ENCODE results near the gene UCK2. TPM values are rescaled to one million over a fixed set of nuclear protein-coding genes. Genes with fewer than 3 reads are reported as not detected.

Gene UCK2
- total RNA-seq, 1 donor from 2014 or later, result 92.7 TPM

GRCh38 chr1:165893507-165893906 is 66.1 kb downstream of the UCK2 start:
- no peaks in the 10 kb centered on the region for H3K27me3 ChIP-seq (ENCODE audit: control insufficient read depth, insufficient read depth, low read length)
- DNase-seq (ENCODE audit: low read depth) (peak; percentile 26), FAIRE-seq (no peak)
- no peak overlapping the region for H3K4me3 ChIP-seq (ENCODE audit: low read depth, low read length)
- H3K36me3 ChIP-seq (ENCODE audit: control insufficient read depth, insufficient read depth, low read length), result peaks cover 15% of the 10 kb centered on the region
- TF ChIP-seq, protein P1, sequence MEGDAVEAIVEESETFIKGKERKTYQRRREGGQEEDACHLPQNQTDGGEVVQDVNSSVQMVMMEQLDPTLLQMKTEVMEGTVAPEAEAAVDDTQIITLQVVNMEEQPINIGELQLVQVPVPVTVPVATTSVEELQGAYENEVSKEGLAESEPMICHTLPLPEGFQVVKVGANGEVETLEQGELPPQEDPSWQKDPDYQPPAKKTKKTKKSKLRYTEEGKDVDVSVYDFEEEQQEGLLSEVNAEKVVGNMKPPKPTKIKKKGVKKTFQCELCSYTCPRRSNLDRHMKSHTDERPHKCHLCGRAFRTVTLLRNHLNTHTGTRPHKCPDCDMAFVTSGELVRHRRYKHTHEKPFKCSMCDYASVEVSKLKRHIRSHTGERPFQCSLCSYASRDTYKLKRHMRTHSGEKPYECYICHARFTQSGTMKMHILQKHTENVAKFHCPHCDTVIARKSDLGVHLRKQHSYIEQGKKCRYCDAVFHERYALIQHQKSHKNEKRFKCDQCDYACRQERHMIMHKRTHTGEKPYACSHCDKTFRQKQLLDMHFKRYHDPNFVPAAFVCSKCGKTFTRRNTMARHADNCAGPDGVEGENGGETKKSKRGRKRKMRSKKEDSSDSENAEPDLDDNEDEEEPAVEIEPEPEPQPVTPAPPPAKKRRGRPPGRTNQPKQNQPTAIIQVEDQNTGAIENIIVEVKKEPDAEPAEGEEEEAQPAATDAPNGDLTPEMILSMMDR (IDR thresholded peaks at IDR 0.05; ENCODE audit: insufficient read depth, low read length, severe bottlenecking), result no peak

- no peaks in the 10 kb centered on the region for H3K27me3 ChIP-seq (ENCODE audit: control insufficient read depth, insufficient read depth, low read length)
- TF ChIP-seq, protein P1 (IDR thresholded peaks at IDR 0.05; ENCODE audit: insufficient read depth, low read length, severe bottlenecking), result no peak
- FAIRE-seq (no peak), DNase-seq (ENCODE audit: low read depth) (no peak)
- H3K36me3 ChIP-seq (ENCODE audit: control insufficient read depth, insufficient read depth, low read length), result peaks cover 15% of the 10 kb centered on the region
- no peak overlapping the region for H3K4me3 ChIP-seq (ENCODE audit: low read depth, low read length)
These were observed 67.2 kb downstream of the UCK2 start for GRCh38 chr1:165894591-165894990.

DNA sequence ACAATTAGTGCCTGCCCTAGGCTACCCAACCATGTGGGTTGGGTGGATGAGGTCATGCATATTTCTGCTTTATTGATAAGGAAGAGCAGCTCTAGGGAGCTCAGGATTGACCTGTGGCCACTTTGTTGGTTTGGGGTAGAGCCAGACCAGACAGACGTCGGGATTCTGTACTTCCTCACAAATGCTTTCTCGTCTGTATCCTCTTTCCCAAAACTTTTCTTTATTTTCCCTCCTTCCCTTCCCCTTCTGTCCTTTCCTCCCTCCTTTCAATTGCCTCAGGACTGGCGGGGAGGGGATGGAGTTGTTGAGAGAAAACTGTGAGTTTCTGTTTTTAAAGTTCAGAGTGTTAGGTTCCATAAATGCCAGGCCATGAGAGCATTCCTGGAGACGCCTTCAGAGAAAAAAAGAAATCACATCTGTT is 68.0 kb downstream of the UCK2 start:
- TF ChIP-seq, protein P1 (IDR thresholded peaks at IDR 0.05; ENCODE audit: insufficient read depth, low read length, severe bottlenecking), result no peak
- no peak overlapping the region for H3K4me3 ChIP-seq (ENCODE audit: low read depth, low read length)
- H3K27me3 ChIP-seq (ENCODE audit: control insufficient read depth, insufficient read depth, low read length), result no peaks in the 10 kb centered on the region
- FAIRE-seq (no peak), DNase-seq (ENCODE audit: low read depth) (peak; percentile 19)
- H3K36me3 ChIP-seq (ENCODE audit: control insufficient read depth, insufficient read depth, low read length), result peaks cover 12% of the 10 kb centered on the region

DNA sequence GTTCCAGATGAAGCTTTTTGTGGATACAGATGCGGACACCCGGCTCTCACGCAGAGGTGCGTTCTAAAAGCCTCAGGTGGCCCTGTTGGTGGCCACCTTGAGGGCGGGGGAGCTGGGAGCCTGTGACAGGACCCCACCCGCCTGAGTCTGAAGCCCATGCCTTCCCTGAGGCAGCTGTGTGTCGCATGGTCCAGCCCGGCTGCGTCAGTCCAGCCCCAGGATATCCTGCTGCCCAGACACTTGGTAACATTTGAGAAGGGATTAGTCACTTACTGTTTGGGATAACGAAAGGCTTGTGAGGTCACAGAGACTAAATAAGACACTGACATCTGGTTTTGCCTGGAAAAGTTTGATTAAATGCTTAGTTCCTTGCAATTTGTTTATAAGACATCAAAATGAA is 68.9 kb downstream of the UCK2 start:
- TF ChIP-seq, protein P1 (IDR thresholded peaks at IDR 0.05; ENCODE audit: insufficient read depth, low read length, severe bottlenecking), result no peak
- FAIRE-seq (no peak), DNase-seq (ENCODE audit: low read depth) (peak; percentile 83)
- Histone ChIP-seq H3K4me3 (ENCODE audit: low read depth, low read length) (no peak overlapping the region), H3K36me3 (ENCODE audit: control insufficient read depth, insufficient read depth, low read length) (peaks cover 9% of the 10 kb centered on the region), H3K27me3 (ENCODE audit: control insufficient read depth, insufficient read depth, low read length) (no peaks in the 10 kb centered on the region)

DNA sequence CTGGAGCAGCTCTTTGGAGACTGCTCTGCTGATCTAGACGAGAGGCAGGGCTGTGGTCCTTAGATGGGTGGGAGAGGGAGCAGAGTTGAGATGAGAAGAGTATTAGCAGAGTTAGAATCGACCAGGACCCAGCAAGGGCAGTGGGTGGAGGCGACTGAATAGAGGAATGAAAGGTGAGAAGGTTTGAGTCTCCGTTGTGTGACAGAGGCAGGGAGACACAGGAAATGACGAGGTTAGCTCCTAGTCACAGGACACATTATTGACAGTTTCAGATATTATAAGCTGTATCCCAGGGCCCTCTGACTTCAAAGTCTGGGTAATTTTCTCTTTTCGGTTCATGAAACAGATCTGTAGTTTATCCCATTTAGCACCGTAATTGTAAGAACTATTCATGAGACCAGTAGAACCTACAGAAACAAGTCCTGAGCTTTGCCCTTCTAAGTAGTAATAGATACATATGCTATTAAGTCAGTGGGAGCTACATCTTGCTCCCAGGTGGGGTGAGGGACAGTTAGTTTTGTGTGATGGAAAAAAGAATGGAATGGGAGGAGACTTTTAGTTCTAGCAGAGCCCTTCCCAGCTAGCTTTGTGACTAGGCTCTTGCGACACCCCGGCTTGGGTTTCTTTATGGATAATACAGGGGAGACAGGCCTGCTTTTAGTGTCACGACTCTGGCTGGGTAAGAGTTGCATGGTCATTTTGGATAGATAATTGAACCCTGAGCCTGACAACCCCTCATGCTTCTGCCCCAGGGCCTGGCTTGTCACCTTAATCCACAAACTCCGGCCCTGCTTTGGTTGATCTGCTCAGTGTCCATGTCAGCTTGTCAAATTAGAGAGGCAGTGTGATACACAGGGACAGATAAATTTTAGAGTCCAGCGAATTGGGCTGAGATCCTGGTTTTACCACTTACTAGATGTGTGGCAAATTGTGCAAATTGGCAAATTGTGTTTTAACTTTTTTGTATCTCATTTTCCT is 70.2 kb downstream of the UCK2 start:
- Histone ChIP-seq H3K36me3 (ENCODE audit: control insufficient read depth, insufficient read depth, low read length) (peaks cover 4% of the 10 kb centered on the region), H3K4me3 (ENCODE audit: low read depth, low read length) (no peak overlapping the region), H3K27me3 (ENCODE audit: control insufficient read depth, insufficient read depth, low read length) (no peaks in the 10 kb centered on the region)
- DNase-seq (ENCODE audit: low read depth), result peak; percentile 48
- TF ChIP-seq, protein P1 (IDR thresholded peaks at IDR 0.05; ENCODE audit: insufficient read depth, low read length, severe bottlenecking), result no peak
- no peak for FAIRE-seq
